Measurements from ENCODE around the gene GLA. TPM values are rescaled to one million over a fixed set of nuclear protein-coding genes. Genes with fewer than 3 reads are reported as not detected.

The GLA gene
- total RNA-seq, 3 donors from 2014 or later, result 17.7 to 26.9 (median 21.1) TPM

DNA sequence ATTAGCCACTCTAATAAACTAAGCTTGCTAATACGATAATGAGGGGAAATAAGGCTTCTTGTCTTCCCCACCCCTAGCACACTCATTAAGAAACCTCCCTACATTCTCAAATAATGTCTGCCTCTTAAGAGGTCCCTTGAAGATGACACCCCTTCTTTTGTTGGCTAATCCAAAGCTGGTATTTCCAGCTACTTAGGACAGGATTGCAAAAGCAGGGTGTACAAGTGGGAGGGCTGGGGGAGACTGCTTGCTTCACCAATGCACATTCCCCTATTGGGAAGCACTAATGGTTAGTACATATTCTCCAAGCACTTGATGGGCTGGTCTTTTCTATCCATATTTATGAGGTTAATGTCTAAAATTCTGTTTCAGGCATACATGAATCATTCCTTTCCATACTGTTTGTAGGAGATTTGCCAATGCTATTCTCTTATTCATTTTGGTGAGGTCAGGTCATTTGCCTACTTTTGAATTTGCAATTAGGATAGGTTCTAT lies 42.4 kb downstream of the GLA start:
- ATAC-seq (no peak), DNase-seq (no peak)
- TF ChIP-seq, protein P1, sequence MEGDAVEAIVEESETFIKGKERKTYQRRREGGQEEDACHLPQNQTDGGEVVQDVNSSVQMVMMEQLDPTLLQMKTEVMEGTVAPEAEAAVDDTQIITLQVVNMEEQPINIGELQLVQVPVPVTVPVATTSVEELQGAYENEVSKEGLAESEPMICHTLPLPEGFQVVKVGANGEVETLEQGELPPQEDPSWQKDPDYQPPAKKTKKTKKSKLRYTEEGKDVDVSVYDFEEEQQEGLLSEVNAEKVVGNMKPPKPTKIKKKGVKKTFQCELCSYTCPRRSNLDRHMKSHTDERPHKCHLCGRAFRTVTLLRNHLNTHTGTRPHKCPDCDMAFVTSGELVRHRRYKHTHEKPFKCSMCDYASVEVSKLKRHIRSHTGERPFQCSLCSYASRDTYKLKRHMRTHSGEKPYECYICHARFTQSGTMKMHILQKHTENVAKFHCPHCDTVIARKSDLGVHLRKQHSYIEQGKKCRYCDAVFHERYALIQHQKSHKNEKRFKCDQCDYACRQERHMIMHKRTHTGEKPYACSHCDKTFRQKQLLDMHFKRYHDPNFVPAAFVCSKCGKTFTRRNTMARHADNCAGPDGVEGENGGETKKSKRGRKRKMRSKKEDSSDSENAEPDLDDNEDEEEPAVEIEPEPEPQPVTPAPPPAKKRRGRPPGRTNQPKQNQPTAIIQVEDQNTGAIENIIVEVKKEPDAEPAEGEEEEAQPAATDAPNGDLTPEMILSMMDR (IDR thresholded peaks at IDR 0.05), result no peak
- intact Hi-C loops (cut with DNase I, micrococcal nuclease), result no loop called here
- Histone ChIP-seq H3K9me3 (no peaks in the 10 kb centered on the region), H3K36me3 (ENCODE audit: low read depth) (no peaks in the 10 kb centered on the region), H3K4me1 (ENCODE audit: low read depth) (no peaks in the 10 kb centered on the region), H3K4me3 (no peak overlapping the region)

DNA sequence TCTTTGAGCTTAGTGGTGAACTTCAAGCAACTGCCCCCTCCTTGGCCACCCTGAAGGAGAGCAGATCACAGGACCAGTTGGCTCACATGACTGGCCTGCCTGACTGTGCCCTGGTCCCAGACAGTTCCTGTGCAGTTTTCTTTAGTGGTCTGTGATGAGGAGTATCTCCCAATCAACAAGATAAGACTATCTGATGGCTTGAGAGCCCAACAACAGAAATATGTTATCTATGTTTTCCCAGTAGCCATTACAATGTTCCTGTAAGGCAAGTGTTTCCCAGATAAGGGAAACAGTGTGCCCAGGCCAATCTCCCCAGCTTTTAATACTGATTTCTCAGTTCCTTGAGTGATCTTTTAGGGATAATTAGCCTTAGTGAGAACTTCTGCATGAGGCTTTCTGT lies 45.0 kb downstream of the GLA start:
- no peak for ATAC-seq
- TF ChIP-seq, protein P1 (IDR thresholded peaks at IDR 0.05), result no peak
- DNase-seq, result no peak
- intact Hi-C loops (cut with DNase I, micrococcal nuclease), result no loop called here
- Histone ChIP-seq H3K4me1 (ENCODE audit: low read depth) (no peaks in the 10 kb centered on the region), H3K4me3 (no peak overlapping the region), H3K9me3 (no peaks in the 10 kb centered on the region), H3K36me3 (ENCODE audit: low read depth) (no peaks in the 10 kb centered on the region)

DNA sequence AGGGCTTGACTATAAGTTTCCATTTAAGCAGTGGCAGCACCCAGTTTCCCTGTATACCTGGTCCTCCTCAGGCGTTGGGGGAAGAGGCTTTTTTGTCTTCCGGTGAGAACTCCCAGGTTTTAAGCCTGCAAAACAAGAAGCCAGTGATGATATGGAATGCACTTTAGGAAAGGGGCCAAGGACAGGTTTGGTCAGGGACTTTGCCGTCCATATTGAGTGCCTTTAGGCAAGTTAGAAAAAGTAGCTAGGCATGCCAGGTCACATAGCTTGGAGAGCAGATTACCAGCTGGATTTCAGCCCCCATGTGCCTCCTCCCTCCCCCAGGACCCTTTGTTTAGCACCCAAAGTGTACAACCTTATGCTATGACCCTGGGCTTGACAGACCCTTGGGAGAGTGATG lies 45.6 kb downstream of the GLA start:
- no peaks in the 10 kb centered on the region for H3K4me1 ChIP-seq (ENCODE audit: low read depth)
- DNase-seq (no peak), ATAC-seq (no peak)
- H3K36me3 ChIP-seq (ENCODE audit: low read depth), result no peaks in the 10 kb centered on the region
- TF ChIP-seq, protein P1 (IDR thresholded peaks at IDR 0.05), result no peak
- no peaks in the 10 kb centered on the region for H3K9me3 ChIP-seq
- no peak overlapping the region for H3K4me3 ChIP-seq
- intact Hi-C loops (cut with DNase I, micrococcal nuclease), result no loop called here

- TF ChIP-seq, protein P1 (IDR thresholded peaks at IDR 0.05), result no peak
- ATAC-seq, result no peak
- DNase-seq, result no peak
- Histone ChIP-seq H3K36me3 (ENCODE audit: low read depth) (no peaks in the 10 kb centered on the region), H3K4me1 (ENCODE audit: low read depth) (no peaks in the 10 kb centered on the region), H3K4me3 (no peak overlapping the region), H3K9me3 (no peaks in the 10 kb centered on the region)
- intact Hi-C loops (cut with DNase I, micrococcal nuclease), result no loop called here
Observed at GRCh38 chrX:101360390-101360789, 47.3 kb downstream of the GLA start.

GRCh38 chrX:101359966-101360365 lies 47.8 kb downstream of the GLA start:
- Histone ChIP-seq H3K36me3 (ENCODE audit: low read depth) (no peaks in the 10 kb centered on the region), H3K4me3 (no peak overlapping the region), H3K9me3 (no peaks in the 10 kb centered on the region), H3K4me1 (ENCODE audit: low read depth) (no peaks in the 10 kb centered on the region)
- intact Hi-C loops (cut with DNase I, micrococcal nuclease), result no loop called here
- DNase-seq (no peak), ATAC-seq (no peak)
- TF ChIP-seq, protein P1 (IDR thresholded peaks at IDR 0.05), result no peak

Data from mucosa of descending colon (tissue), 3 donors.